ENCODE measurements around the gene LPXN.

DNA sequence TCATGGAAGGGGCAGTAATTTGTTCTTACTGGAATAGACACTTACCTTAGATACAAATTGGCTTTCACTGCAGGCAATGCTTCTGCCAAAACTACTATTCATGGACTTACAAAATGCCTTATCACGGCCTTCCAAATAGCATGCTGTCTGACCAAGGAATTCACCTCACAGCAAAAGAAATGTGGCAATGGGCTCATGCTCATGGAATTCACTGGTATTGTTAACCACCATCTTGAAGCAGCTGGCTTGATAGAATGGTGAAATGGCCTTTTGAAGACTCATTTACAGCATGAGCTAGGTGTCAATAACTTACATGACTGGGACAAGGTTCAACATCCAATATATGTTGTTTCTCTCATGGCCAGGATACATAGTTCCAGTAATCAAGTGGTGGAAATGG, 89.7 kb downstream of the LPXN start:
- TF ChIP-seq EP300 (IDR thresholded peaks at IDR 0.05): no peak
- no peak for TF ChIP-seq POLR2A (IDR thresholded peaks at IDR 0.05)
- TF ChIP-seq, protein P1, sequence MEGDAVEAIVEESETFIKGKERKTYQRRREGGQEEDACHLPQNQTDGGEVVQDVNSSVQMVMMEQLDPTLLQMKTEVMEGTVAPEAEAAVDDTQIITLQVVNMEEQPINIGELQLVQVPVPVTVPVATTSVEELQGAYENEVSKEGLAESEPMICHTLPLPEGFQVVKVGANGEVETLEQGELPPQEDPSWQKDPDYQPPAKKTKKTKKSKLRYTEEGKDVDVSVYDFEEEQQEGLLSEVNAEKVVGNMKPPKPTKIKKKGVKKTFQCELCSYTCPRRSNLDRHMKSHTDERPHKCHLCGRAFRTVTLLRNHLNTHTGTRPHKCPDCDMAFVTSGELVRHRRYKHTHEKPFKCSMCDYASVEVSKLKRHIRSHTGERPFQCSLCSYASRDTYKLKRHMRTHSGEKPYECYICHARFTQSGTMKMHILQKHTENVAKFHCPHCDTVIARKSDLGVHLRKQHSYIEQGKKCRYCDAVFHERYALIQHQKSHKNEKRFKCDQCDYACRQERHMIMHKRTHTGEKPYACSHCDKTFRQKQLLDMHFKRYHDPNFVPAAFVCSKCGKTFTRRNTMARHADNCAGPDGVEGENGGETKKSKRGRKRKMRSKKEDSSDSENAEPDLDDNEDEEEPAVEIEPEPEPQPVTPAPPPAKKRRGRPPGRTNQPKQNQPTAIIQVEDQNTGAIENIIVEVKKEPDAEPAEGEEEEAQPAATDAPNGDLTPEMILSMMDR (IDR thresholded peaks at IDR 0.05): no peak

Measured in gastroesophageal sphincter (tissue), 3 donors.